ENCODE measurements around the gene NUCKS1. TPM values are rescaled to one million over a fixed set of nuclear protein-coding genes. Genes with fewer than 3 reads are reported as not detected.

Gene NUCKS1
- total RNA-seq, 2 donors from 2014 or later, result 68.7 to 73.2 TPM

- H3K27me3 Mint-ChIP-seq, result peaks cover 44% of the 10 kb centered on the region
- no peak overlapping the region for H3K27ac Mint-ChIP-seq
- H3K36me3 Mint-ChIP-seq (ENCODE audit: low read depth), result no peaks in the 10 kb centered on the region
- DNase-seq, result no peak
- ATAC-seq, result no peak
- no peak overlapping the region for H3K4me3 Mint-ChIP-seq
- peaks cover 7% of the 10 kb centered on the region for H3K4me1 Mint-ChIP-seq
- no peaks in the 10 kb centered on the region for H3K9me3 ChIP-seq (ENCODE audit: control insufficient read depth, low read length, poor library complexity, severe bottlenecking)
Observed at GRCh38 chr1:205676002-205676401, 74.0 kb downstream of the NUCKS1 start.

GRCh38 chr1:205675247-205675646, 74.7 kb downstream of the NUCKS1 start:
- H3K27ac Mint-ChIP-seq, result no peak overlapping the region
- ATAC-seq (no peak), DNase-seq (no peak)
- no peaks in the 10 kb centered on the region for H3K36me3 Mint-ChIP-seq (ENCODE audit: low read depth)
- H3K4me3 Mint-ChIP-seq, result no peak overlapping the region
- H3K27me3 Mint-ChIP-seq, result peaks cover 40% of the 10 kb centered on the region
- peaks cover 5% of the 10 kb centered on the region for H3K4me1 Mint-ChIP-seq
- no peaks in the 10 kb centered on the region for H3K9me3 ChIP-seq (ENCODE audit: control insufficient read depth, low read length, poor library complexity, severe bottlenecking)

- no peak for ATAC-seq
- peaks cover 48% of the 10 kb centered on the region for H3K27me3 Mint-ChIP-seq
- H3K36me3 Mint-ChIP-seq (ENCODE audit: low read depth), result no peaks in the 10 kb centered on the region
- no peak overlapping the region for H3K4me3 Mint-ChIP-seq
- no peaks in the 10 kb centered on the region for H3K9me3 ChIP-seq (ENCODE audit: control insufficient read depth, low read length, poor library complexity, severe bottlenecking)
- no peak for DNase-seq
- peaks cover 5% of the 10 kb centered on the region for H3K4me1 Mint-ChIP-seq
- H3K27ac Mint-ChIP-seq, result no peak overlapping the region
Observed at GRCh38 chr1:205672970-205673369, 77.0 kb downstream of the NUCKS1 start.

GRCh38 chr1:205672395-205672889, 77.5 kb downstream of the NUCKS1 start:
- peaks cover 5% of the 10 kb centered on the region for H3K4me1 Mint-ChIP-seq
- H3K27ac Mint-ChIP-seq, result no peak overlapping the region
- DNase-seq (no peak), ATAC-seq (no peak)
- peaks cover 50% of the 10 kb centered on the region for H3K27me3 Mint-ChIP-seq
- H3K9me3 ChIP-seq (ENCODE audit: control insufficient read depth, low read length, poor library complexity, severe bottlenecking), result no peaks in the 10 kb centered on the region
- no peak overlapping the region for H3K4me3 Mint-ChIP-seq
- no peaks in the 10 kb centered on the region for H3K36me3 Mint-ChIP-seq (ENCODE audit: low read depth)

- peaks cover 5% of the 10 kb centered on the region for H3K4me1 Mint-ChIP-seq
- ATAC-seq, result no peak
- DNase-seq, result no peak
Observed at GRCh38 chr1:205670611-205671430, 79.2 kb downstream of the NUCKS1 start.

GRCh38 chr1:205670150-205670446, 79.9 kb downstream of the NUCKS1 start:
- Mint-ChIP-seq H3K27ac (no peak overlapping the region), H3K36me3 (ENCODE audit: low read depth) (no peaks in the 10 kb centered on the region)

More at GRCh38 chr1:205670611-205671430, 79.2 kb downstream of the NUCKS1 start:
- Mint-ChIP-seq H3K36me3 (ENCODE audit: low read depth) (no peaks in the 10 kb centered on the region), H3K27me3 (peaks cover 36% of the 10 kb centered on the region), H3K27ac (peak overlapping the region; percentile 34), H3K4me3 (no peak overlapping the region)
- no peaks in the 10 kb centered on the region for H3K9me3 ChIP-seq (ENCODE audit: control insufficient read depth, low read length, poor library complexity, severe bottlenecking)

GRCh38 chr1:205669341-205670149, 80.4 kb downstream of the NUCKS1 start:
- no peak for DNase-seq
- H3K27ac Mint-ChIP-seq, result no peak overlapping the region
- H3K36me3 Mint-ChIP-seq (ENCODE audit: low read depth), result no peaks in the 10 kb centered on the region
- peaks cover 5% of the 10 kb centered on the region for H3K4me1 Mint-ChIP-seq
- H3K4me3 Mint-ChIP-seq, result no peak overlapping the region
- peaks cover 30% of the 10 kb centered on the region for H3K27me3 Mint-ChIP-seq
- H3K9me3 ChIP-seq (ENCODE audit: control insufficient read depth, low read length, poor library complexity, severe bottlenecking), result no peaks in the 10 kb centered on the region
- peak; percentile 25 for ATAC-seq

More at GRCh38 chr1:205670150-205670446, 79.9 kb downstream of the NUCKS1 start:
- DNase-seq, result no peak
- Mint-ChIP-seq H3K4me1 (peaks cover 5% of the 10 kb centered on the region), H3K4me3 (no peak overlapping the region), H3K27me3 (peaks cover 30% of the 10 kb centered on the region)
- no peaks in the 10 kb centered on the region for H3K9me3 ChIP-seq (ENCODE audit: control insufficient read depth, low read length, poor library complexity, severe bottlenecking)
- no peak for ATAC-seq

- no peak overlapping the region for H3K4me3 Mint-ChIP-seq
- H3K36me3 Mint-ChIP-seq (ENCODE audit: low read depth), result no peaks in the 10 kb centered on the region
- peaks cover 5% of the 10 kb centered on the region for H3K4me1 Mint-ChIP-seq
- peaks cover 30% of the 10 kb centered on the region for H3K27me3 Mint-ChIP-seq
- no peak overlapping the region for H3K27ac Mint-ChIP-seq
- no peaks in the 10 kb centered on the region for H3K9me3 ChIP-seq (ENCODE audit: control insufficient read depth, low read length, poor library complexity, severe bottlenecking)
- ATAC-seq, result peak; percentile 53
- no peak for DNase-seq
Observed at GRCh38 chr1:205668951-205669340, 81.0 kb downstream of the NUCKS1 start.

- Mint-ChIP-seq H3K27ac (no peak overlapping the region), H3K27me3 (peaks cover 30% of the 10 kb centered on the region), H3K4me3 (no peak overlapping the region), H3K4me1 (peaks cover 5% of the 10 kb centered on the region), H3K36me3 (ENCODE audit: low read depth) (no peaks in the 10 kb centered on the region)
- no peaks in the 10 kb centered on the region for H3K9me3 ChIP-seq (ENCODE audit: control insufficient read depth, low read length, poor library complexity, severe bottlenecking)
- ATAC-seq, result no peak
- no peak for DNase-seq
Observed at GRCh38 chr1:205667909-205668643, 81.9 kb downstream of the NUCKS1 start.

GRCh38 chr1:205666372-205667166, 83.4 kb downstream of the NUCKS1 start:
- Mint-ChIP-seq H3K27ac (no peak overlapping the region), H3K36me3 (ENCODE audit: low read depth) (no peaks in the 10 kb centered on the region), H3K4me1 (peaks cover 5% of the 10 kb centered on the region), H3K27me3 (peaks cover 34% of the 10 kb centered on the region), H3K4me3 (no peak overlapping the region)
- no peak for ATAC-seq
- H3K9me3 ChIP-seq (ENCODE audit: control insufficient read depth, low read length, poor library complexity, severe bottlenecking), result no peaks in the 10 kb centered on the region
- DNase-seq, result no peak

- ATAC-seq (no peak), DNase-seq (no peak)
- Mint-ChIP-seq H3K27ac (no peak overlapping the region), H3K36me3 (ENCODE audit: low read depth) (no peaks in the 10 kb centered on the region), H3K4me1 (peaks cover 5% of the 10 kb centered on the region), H3K4me3 (no peak overlapping the region), H3K27me3 (peaks cover 37% of the 10 kb centered on the region)
- H3K9me3 ChIP-seq (ENCODE audit: control insufficient read depth, low read length, poor library complexity, severe bottlenecking), result no peaks in the 10 kb centered on the region
Observed at GRCh38 chr1:205665201-205666045, 84.6 kb downstream of the NUCKS1 start.

Data from T-helper 17 cell (primary cell).